ENCODE results near the gene HDAC4. TPM values are rescaled to one million over a fixed set of nuclear protein-coding genes. Genes with fewer than 3 reads are reported as not detected.

The HDAC4 gene
- total RNA-seq, 2 experiments from 2014 or later: 25.2 to 65.1 TPM

DNA sequence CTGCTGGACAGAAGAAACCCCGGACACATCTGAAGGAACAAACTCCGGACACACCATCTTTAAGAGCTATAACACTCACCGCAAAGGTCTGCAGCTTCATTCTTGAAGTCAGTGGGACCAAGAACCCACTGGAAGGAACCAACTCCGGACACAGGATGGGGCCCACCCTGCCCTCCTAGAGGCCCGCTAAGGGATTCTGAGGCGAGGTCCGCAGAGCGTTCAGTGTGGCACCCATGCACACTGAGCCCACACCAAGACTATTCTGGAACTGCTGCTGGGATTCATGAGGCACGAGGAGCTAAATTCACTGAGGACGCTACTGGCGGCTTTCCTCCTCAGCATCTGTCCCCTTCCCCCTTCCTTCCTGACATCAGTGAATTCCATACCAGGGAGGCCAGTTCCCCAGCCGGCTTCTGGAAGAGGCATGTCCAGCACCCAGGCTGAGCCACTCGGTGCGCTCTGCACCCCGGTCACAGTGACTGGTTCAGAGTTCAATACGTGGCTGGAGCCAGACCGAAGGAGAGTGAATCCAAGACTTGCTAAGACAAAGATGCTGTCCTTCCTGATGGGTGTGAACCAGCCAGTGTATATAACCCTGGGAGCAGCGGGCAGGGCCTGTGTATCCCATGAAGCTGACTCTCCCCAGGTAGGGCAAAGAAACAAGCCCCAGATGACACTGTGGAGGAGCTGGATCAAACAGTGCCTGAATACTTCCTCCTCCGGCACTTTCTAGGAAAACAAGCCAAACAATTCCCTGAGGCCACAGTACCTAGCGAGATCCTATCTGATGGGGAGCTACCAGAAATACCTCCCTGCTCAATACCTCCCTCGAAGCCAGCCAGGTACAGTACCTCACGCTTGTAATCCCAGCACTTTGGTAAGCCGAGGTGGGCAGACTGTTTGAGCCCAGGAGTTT is 11.1 kb downstream of the HDAC4 start:
- no peak overlapping the region for H3K27ac Mint-ChIP-seq
- no peak overlapping the region for H3K4me3 Mint-ChIP-seq
- no peaks in the 10 kb centered on the region for H3K9me3 Mint-ChIP-seq (ENCODE audit: low read depth)
- CTCF ChIA-PET: no interaction called here
- peaks cover 8% of the 10 kb centered on the region for H3K36me3 Mint-ChIP-seq
- H3K4me1 Mint-ChIP-seq: peaks cover 14% of the 10 kb centered on the region
- no peaks in the 10 kb centered on the region for H3K27me3 Mint-ChIP-seq
- DNase-seq: no peak
- no peak for ATAC-seq

GRCh38 chr2:239388236-239389151 is 12.3 kb downstream of the HDAC4 start:
- Mint-ChIP-seq H3K4me3 (no peak overlapping the region), H3K9me3 (ENCODE audit: low read depth) (no peaks in the 10 kb centered on the region), H3K36me3 (peaks cover 11% of the 10 kb centered on the region), H3K4me1 (peaks cover 10% of the 10 kb centered on the region), H3K27ac (no peak overlapping the region), H3K27me3 (no peaks in the 10 kb centered on the region)
- no peak for DNase-seq
- CTCF ChIA-PET: no interaction called here
- ATAC-seq: no peak

DNA sequence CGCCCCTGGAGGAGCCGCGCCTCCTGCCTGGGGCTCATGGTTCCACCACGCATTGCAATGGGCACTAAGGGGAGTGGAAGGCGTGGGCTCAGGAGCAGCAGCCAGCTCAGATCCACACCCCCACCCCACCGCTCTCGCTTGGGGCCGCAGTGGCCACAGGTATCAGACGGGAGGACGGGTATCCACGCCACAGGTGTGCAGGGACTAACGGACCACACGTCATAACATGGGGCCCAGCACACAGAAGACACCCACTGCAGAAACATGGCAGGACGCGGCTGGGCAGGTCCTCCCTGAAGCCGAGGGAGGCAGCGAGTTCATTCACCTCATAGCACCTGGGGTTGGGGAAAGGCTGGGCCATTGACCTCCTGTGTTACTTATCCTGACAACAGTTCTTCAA is 13.0 kb downstream of the HDAC4 start:
- ATAC-seq: no peak
- CTCF ChIA-PET: no interaction called here
- no peak for DNase-seq
- H3K9me3 Mint-ChIP-seq (ENCODE audit: low read depth): no peaks in the 10 kb centered on the region
- peaks cover 11% of the 10 kb centered on the region for H3K36me3 Mint-ChIP-seq
- peaks cover 6% of the 10 kb centered on the region for H3K4me1 Mint-ChIP-seq
- H3K27ac Mint-ChIP-seq: no peak overlapping the region
- no peaks in the 10 kb centered on the region for H3K27me3 Mint-ChIP-seq
- H3K4me3 Mint-ChIP-seq: no peak overlapping the region

DNA sequence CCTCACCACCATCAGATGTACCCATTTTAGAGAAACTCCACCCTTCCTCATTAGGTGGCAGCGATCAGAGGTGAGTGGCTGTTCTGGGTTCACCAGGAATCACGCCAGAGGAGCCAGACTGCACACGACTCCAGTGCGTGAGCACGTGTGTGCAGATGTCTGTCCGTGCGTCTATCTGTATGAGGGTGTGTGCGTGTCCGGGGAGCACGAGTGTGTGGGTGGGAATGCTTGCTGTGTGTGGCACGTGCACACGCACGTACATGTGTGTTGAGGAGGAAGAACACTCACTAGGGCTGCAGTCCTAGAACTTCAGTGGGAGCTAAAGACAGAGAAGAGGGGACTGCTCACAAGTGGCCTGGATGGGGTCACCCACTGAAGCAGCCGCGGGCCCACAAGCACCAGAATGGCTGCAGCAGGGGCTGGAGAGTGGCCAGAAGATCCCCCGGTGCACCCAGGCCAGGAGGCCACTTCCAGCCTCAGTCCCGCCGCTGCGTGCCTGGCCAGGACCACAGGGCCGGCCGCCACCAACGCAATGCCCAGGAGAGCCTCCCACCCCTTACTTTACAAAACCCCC is 13.9 kb downstream of the HDAC4 start:
- Mint-ChIP-seq H3K27me3 (no peaks in the 10 kb centered on the region), H3K4me1 (peaks cover 10% of the 10 kb centered on the region), H3K9me3 (ENCODE audit: low read depth) (no peaks in the 10 kb centered on the region), H3K27ac (no peak overlapping the region), H3K36me3 (peaks cover 11% of the 10 kb centered on the region), H3K4me3 (no peak overlapping the region)
- no peak for DNase-seq
- ATAC-seq: no peak
- CTCF ChIA-PET: interaction anchor here (0.8 kb wide), 1 partner anchor 27 kb away, joined by 3 read pairs; no protein-coding TSS in a partner anchor

DNA sequence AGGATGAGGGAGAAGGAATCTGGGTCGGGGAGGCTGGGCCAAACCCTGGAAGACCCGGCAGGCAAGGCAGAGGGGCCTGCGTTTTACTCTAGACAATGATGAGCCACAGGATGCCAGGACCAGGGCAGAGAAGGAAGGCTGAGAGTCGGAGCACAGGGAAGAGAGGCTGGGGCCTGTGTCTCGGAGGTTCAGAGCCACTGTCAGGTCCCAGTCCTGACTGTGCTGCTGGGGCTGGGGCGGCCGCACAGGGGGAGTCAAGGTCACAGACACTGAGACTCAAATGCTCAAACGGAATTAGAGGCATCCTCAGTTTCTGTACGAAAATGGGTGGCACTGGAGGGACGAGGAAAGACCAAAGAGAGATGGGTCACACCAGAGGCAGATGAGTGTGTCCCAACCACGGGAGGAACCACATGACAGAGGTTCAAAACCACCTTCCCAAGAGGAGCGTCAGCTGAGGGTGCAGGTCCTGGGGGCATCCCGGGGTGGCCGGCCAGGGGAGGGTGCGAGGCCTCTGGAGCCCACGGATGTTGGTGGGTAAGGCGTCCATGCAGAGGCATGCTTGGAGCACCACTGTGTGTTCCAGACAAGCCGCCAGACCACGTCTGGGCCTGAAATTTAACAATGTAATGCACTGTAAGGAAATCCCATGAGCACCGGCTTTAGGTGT is 14.7 kb downstream of the HDAC4 start:
- Mint-ChIP-seq H3K4me3 (no peak overlapping the region), H3K27ac (no peak overlapping the region), H3K4me1 (peaks cover 18% of the 10 kb centered on the region), H3K9me3 (ENCODE audit: low read depth) (no peaks in the 10 kb centered on the region), H3K36me3 (peaks cover 11% of the 10 kb centered on the region), H3K27me3 (no peaks in the 10 kb centered on the region)
- CTCF ChIA-PET: interaction anchor here (0.8 kb wide), 1 partner anchor 27 kb away, joined by 3 read pairs; no protein-coding TSS in a partner anchor
- DNase-seq (no peak), ATAC-seq (no peak)

GRCh38 chr2:239385096-239386000 is 15.5 kb downstream of the HDAC4 start:
- H3K4me3 Mint-ChIP-seq: no peak overlapping the region
- H3K27ac Mint-ChIP-seq: no peak overlapping the region
- ATAC-seq: no peak
- no peaks in the 10 kb centered on the region for H3K27me3 Mint-ChIP-seq
- H3K9me3 Mint-ChIP-seq (ENCODE audit: low read depth): no peaks in the 10 kb centered on the region
- no peak for DNase-seq
- CTCF ChIA-PET: no interaction called here
- peaks cover 24% of the 10 kb centered on the region for H3K4me1 Mint-ChIP-seq
- H3K36me3 Mint-ChIP-seq: peaks cover 12% of the 10 kb centered on the region

DNA sequence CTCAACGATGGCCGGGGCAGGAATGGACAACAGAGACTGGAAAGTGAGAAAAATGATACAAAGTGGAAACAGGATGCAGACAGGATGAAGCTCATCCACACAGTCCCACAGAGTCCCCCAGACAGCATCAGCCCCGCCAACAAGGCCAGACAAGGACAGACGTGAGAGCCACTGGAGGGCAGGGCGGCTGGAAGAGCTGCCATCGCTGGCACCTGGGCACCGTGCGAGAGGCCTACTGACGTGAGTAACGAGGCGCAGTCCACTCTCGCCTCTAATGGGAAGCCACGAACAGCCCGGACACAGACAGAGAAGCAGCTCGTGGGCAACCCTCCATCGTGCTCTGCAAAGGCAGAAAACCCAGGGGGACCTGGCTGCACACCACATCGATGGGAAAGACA is 17.1 kb downstream of the HDAC4 start:
- no peak for ATAC-seq
- peaks cover 5% of the 10 kb centered on the region for H3K36me3 Mint-ChIP-seq
- H3K4me1 Mint-ChIP-seq: peaks cover 30% of the 10 kb centered on the region
- no peak overlapping the region for H3K4me3 Mint-ChIP-seq
- CTCF ChIA-PET: interaction anchor here (1.5 to 1.7 kb wide), 2 partner anchors 13 to 14 kb away, joined by 3 to 5 read pairs; no protein-coding TSS in a partner anchor
- no peak overlapping the region for H3K27ac Mint-ChIP-seq
- H3K27me3 Mint-ChIP-seq: no peaks in the 10 kb centered on the region
- no peak for DNase-seq
- H3K9me3 Mint-ChIP-seq (ENCODE audit: low read depth): no peaks in the 10 kb centered on the region

DNA sequence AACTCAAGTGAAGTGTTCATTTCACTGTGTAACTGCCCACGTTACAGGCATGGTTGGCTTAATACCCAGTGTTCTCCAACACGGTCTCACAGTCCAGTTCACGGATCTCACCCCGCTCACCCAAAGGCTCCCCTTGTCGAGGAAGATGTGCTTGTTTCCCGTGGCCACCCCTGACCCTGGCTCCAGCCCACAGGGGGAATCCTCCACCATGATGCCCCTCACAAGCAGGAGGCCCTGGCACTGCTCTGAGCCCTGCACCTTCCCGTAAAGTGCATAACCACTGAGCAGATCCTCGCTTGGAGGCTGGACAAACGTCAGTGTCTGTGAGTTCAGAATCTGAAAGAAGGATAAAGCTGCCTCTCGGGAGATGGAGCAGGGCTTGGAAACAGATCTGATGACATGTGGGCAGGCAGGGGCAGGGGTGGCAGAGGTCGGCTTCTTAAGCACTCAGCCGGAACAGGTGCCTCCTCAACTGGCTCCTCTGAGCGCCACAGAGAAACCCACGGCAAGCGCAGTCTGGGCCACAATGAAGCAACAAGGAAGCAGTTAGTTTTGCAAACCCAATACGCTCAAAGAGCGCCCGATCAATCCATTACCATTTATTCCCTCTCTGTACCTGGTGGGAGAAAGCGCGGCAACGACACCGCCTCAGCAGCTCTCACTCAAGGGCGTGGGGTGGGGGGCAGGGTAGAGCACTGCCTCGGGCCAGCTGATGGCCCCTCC is 17.6 kb downstream of the HDAC4 start:
- Mint-ChIP-seq H3K36me3 (peaks cover 5% of the 10 kb centered on the region), H3K27ac (no peak overlapping the region), H3K9me3 (ENCODE audit: low read depth) (no peaks in the 10 kb centered on the region), H3K4me1 (peaks cover 30% of the 10 kb centered on the region), H3K4me3 (no peak overlapping the region), H3K27me3 (no peaks in the 10 kb centered on the region)
- no peak for DNase-seq
- no peak for ATAC-seq
- CTCF ChIA-PET: interaction anchor here (1.5 to 1.7 kb wide), 2 partner anchors 13 to 14 kb away, joined by 3 to 5 read pairs; no protein-coding TSS in a partner anchor

- Mint-ChIP-seq H3K27me3 (no peaks in the 10 kb centered on the region), H3K4me1 (peaks cover 30% of the 10 kb centered on the region), H3K9me3 (ENCODE audit: low read depth) (no peaks in the 10 kb centered on the region), H3K36me3 (peaks cover 5% of the 10 kb centered on the region), H3K27ac (no peak overlapping the region), H3K4me3 (no peak overlapping the region)
- CTCF ChIA-PET: interaction anchor here (1.7 to 2.1 kb wide), 2 partner anchors 13 to 19 kb away, joined by 5 to 7 read pairs; partner anchors contain the start of gene HDAC4
- ATAC-seq (no peak), DNase-seq (no peak)
These were observed 18.4 kb downstream of the HDAC4 start for GRCh38 chr2:239382384-239382880.

- H3K4me3 Mint-ChIP-seq: no peak overlapping the region
- H3K4me1 Mint-ChIP-seq: peaks cover 30% of the 10 kb centered on the region
- H3K27me3 Mint-ChIP-seq: no peaks in the 10 kb centered on the region
- H3K27ac Mint-ChIP-seq: peak overlapping the region; percentile 85
- no peak for ATAC-seq
- peaks cover 5% of the 10 kb centered on the region for H3K36me3 Mint-ChIP-seq
- no peak for DNase-seq
- H3K9me3 Mint-ChIP-seq (ENCODE audit: low read depth): no peaks in the 10 kb centered on the region
- CTCF ChIA-PET: interaction anchor here (1.2 to 2.1 kb wide), 3 partner anchors 19 to 118 kb away, joined by 3 to 7 read pairs (median 4); partner anchors contain the start of gene HDAC4
These were observed 19.1 kb downstream of the HDAC4 start for GRCh38 chr2:239381709-239382134.

All from activated CD8-positive, alpha-beta memory T cell treated with anti-CD3 and anti-CD28 coated beads, Interleukin-2, amount 10 ng/mL, durations not matched to agents 7 days and 5 days (primary cell).